ENCODE measurements around the gene ROBO1. TPM values are rescaled to one million over a fixed set of nuclear protein-coding genes. Genes with fewer than 3 reads are reported as not detected.

Gene ROBO1
- total RNA-seq, 1 donor from 2014 or later = 73.8 TPM

- H3K27ac Mint-ChIP-seq (ENCODE audit: unreplicated experiment) = no peak overlapping the region
- no peaks in the 10 kb centered on the region for H3K4me1 Mint-ChIP-seq (ENCODE audit: unreplicated experiment)
- peaks cover 28% of the 10 kb centered on the region for H3K36me3 Mint-ChIP-seq (ENCODE audit: unreplicated experiment)
- no peaks in the 10 kb centered on the region for H3K9me3 Mint-ChIP-seq (ENCODE audit: unreplicated experiment)
- H3K27me3 Mint-ChIP-seq (ENCODE audit: unreplicated experiment) = no peaks in the 10 kb centered on the region
- no peak for DNase-seq (ENCODE audit: extremely low spot score, unreplicated experiment)
- H3K4me3 Mint-ChIP-seq (ENCODE audit: unreplicated experiment) = no peak overlapping the region
- TF ChIP-seq, protein P1, sequence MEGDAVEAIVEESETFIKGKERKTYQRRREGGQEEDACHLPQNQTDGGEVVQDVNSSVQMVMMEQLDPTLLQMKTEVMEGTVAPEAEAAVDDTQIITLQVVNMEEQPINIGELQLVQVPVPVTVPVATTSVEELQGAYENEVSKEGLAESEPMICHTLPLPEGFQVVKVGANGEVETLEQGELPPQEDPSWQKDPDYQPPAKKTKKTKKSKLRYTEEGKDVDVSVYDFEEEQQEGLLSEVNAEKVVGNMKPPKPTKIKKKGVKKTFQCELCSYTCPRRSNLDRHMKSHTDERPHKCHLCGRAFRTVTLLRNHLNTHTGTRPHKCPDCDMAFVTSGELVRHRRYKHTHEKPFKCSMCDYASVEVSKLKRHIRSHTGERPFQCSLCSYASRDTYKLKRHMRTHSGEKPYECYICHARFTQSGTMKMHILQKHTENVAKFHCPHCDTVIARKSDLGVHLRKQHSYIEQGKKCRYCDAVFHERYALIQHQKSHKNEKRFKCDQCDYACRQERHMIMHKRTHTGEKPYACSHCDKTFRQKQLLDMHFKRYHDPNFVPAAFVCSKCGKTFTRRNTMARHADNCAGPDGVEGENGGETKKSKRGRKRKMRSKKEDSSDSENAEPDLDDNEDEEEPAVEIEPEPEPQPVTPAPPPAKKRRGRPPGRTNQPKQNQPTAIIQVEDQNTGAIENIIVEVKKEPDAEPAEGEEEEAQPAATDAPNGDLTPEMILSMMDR (IDR thresholded peaks at IDR 0.05) = no peak
These were observed 1138.3 kb downstream of the ROBO1 start for GRCh38 chr3:78629544-78629943.

DNA sequence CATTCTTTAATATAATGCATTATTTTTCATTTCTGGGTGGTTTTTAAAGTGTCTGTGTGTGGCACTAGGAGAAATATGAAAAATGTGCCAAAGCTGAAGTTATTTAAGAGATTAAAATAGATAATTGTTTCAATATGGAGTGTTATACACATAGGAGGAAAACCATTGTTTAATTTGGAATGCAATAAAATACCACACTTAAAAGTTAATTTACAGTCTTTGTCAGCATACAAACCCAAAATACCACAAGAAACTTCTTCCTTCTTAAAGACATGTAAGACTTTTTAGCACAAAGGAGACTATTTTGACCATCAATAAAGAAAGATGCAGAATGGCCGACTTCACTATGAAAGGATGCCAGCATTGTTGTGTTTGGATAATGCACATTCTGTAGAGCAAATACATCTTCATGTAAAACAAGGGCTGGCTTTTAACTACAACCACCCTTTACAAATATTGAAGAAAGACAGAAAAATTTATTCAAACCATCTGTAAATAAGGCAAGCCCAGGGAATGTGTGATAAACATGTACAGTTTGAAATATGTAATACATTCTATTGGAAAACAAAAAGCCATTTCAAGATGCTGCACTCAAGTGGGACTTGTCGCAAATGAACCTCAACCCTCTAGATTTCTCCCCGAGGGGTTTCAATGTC, 1146.6 kb downstream of the ROBO1 start:
- DNase-seq (ENCODE audit: extremely low spot score, unreplicated experiment) = no peak
- no peak overlapping the region for H3K27ac Mint-ChIP-seq (ENCODE audit: unreplicated experiment)
- H3K27me3 Mint-ChIP-seq (ENCODE audit: unreplicated experiment) = no peaks in the 10 kb centered on the region
- peaks cover 5% of the 10 kb centered on the region for H3K36me3 Mint-ChIP-seq (ENCODE audit: unreplicated experiment)
- H3K9me3 Mint-ChIP-seq (ENCODE audit: unreplicated experiment) = no peaks in the 10 kb centered on the region
- H3K4me1 Mint-ChIP-seq (ENCODE audit: unreplicated experiment) = peaks cover 2% of the 10 kb centered on the region
- no peak overlapping the region for H3K4me3 Mint-ChIP-seq (ENCODE audit: unreplicated experiment)
- TF ChIP-seq, protein P1 (IDR thresholded peaks at IDR 0.05) = no peak

DNA sequence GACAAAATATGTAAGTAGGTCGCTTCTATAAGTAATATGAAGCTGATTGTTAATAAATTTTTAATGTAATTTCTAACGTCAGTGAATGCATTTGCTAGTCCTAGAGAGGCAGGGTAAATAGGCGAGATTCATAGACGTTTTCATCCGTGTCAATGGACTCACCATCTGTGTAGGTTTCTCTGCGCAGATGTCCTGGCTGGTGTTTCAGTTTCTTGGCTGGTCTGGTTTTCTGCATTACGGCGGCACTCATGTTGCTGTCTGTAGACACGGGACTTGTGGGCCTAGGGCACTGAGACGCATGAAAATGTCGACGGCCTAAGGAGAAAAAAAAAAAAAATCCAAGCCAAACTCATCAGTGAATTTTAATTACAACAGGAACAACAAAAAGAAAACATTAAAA, 1153.3 kb downstream of the ROBO1 start:
- H3K9me3 Mint-ChIP-seq (ENCODE audit: unreplicated experiment) = no peaks in the 10 kb centered on the region
- H3K36me3 Mint-ChIP-seq (ENCODE audit: unreplicated experiment) = peaks cover 21% of the 10 kb centered on the region
- TF ChIP-seq, protein P1 (IDR thresholded peaks at IDR 0.05) = no peak
- H3K4me3 Mint-ChIP-seq (ENCODE audit: unreplicated experiment) = no peak overlapping the region
- no peaks in the 10 kb centered on the region for H3K27me3 Mint-ChIP-seq (ENCODE audit: unreplicated experiment)
- DNase-seq (ENCODE audit: extremely low spot score, unreplicated experiment) = no peak
- H3K4me1 Mint-ChIP-seq (ENCODE audit: unreplicated experiment) = no peaks in the 10 kb centered on the region
- H3K27ac Mint-ChIP-seq (ENCODE audit: unreplicated experiment) = no peak overlapping the region

- H3K4me1 Mint-ChIP-seq (ENCODE audit: unreplicated experiment) = no peaks in the 10 kb centered on the region
- TF ChIP-seq, protein P1 (IDR thresholded peaks at IDR 0.05) = no peak
- H3K4me3 Mint-ChIP-seq (ENCODE audit: unreplicated experiment) = no peak overlapping the region
- H3K27me3 Mint-ChIP-seq (ENCODE audit: unreplicated experiment) = no peaks in the 10 kb centered on the region
- DNase-seq (ENCODE audit: extremely low spot score, unreplicated experiment) = no peak
- no peak overlapping the region for H3K27ac Mint-ChIP-seq (ENCODE audit: unreplicated experiment)
- H3K9me3 Mint-ChIP-seq (ENCODE audit: unreplicated experiment) = no peaks in the 10 kb centered on the region
- peaks cover 22% of the 10 kb centered on the region for H3K36me3 Mint-ChIP-seq (ENCODE audit: unreplicated experiment)
These were observed 1154.3 kb downstream of the ROBO1 start for GRCh38 chr3:78613421-78613879.

DNA sequence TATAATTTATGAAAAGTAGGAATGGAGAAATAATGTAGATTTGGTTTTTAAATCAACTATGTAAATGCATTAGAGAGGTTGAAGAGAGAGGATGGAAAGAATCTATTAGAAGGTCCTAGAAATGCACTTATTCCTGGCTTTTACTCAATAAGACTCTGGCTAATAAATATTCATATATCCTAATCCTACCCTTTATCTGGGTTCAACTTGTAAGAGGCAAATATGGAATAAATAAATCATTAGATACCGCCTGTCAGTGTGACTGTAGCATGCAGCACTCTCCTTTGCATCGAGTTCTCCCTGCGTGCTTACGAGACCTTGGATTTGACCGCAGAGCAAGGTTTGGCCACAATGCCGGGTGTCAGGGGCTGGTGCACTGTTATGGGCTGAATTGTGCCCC, 1156.5 kb downstream of the ROBO1 start:
- no peak overlapping the region for H3K4me3 Mint-ChIP-seq (ENCODE audit: unreplicated experiment)
- H3K4me1 Mint-ChIP-seq (ENCODE audit: unreplicated experiment) = no peaks in the 10 kb centered on the region
- no peak for DNase-seq (ENCODE audit: extremely low spot score, unreplicated experiment)
- H3K36me3 Mint-ChIP-seq (ENCODE audit: unreplicated experiment) = peaks cover 27% of the 10 kb centered on the region
- TF ChIP-seq, protein P1 (IDR thresholded peaks at IDR 0.05) = no peak
- H3K27me3 Mint-ChIP-seq (ENCODE audit: unreplicated experiment) = no peaks in the 10 kb centered on the region
- H3K27ac Mint-ChIP-seq (ENCODE audit: unreplicated experiment) = no peak overlapping the region
- no peaks in the 10 kb centered on the region for H3K9me3 Mint-ChIP-seq (ENCODE audit: unreplicated experiment)

All from osteocyte (in vitro differentiated cells).